NCI-H524 treated with DMSO at 0.1 percent for 48 hours (cell line): ENCODE data around the gene DHRSX.
"Not testable (repeated sequence)": the region's sequence is repeated elsewhere in the genome, so short reads cannot be mapped to it uniquely, and the experiment has no call there.

Source experiments
- DNase-seq: peaks from one replicate; lab custom pipeline; 2025; lab: John Stamatoyannopoulos, UW

DHRSX gene

DNA sequence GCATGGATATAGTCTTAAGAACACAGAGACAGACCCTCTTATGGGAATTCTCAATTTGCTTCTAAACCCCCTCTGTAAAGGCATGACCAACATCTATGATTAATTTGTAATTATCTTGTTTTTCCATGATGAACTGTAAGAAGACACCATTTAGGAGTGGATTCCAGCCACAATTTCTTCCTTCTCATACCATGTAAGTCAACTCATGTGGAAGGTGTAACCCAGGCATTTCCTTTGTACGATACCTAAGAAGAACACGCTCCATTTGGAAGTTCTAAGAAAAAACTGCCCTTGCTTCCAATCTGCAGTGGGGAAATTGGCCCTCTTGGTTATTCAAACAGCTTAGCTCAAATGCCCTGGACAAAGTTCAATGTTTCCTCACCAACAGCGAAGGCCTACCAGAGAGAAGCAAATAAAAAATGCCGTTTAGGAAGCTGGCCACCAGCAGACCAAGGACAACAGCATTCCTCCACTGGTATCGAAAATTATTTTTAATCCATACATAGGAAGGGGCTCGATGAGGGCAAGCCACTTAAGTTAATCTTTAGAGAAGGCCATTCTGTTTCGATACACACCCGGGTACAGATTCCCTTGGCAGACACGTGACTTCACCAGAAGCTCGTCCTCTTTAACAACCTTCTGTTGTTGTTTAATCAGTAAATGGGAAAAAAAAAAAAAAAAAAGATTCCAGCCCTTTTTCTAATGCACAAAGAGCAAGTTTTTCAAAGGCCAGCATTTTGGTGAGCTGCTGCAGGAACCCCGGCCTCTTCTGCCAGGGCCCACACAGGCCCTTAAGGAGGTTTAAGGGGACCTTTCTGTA is 2.6 kb downstream of the DHRSX start:
- DNase-seq: no peak

DNA sequence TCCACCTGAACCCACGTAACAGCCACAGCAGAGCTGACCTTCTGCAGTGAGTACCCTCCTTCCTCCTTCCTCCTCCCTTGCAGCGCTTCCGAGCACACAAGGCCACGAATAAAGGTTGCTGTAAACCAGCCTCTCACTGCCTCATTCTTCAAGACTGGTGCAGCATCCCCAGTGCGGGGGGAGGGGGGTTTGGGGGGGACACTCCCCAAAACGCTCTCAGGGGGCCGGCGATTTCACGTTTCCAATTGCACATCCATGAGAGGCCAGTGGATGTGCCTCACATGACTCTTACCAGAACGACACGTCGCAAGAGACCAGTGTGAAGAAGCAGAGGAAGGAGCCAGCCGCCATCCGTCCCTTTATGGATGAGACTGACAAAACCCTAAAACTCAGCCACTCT is 5.2 kb downstream of the DHRSX start:
- DNase-seq: no peak

GRCh38 chrX:2492531-2493218 is 8.1 kb downstream of the DHRSX start:
- DNase-seq: no peak

DNA sequence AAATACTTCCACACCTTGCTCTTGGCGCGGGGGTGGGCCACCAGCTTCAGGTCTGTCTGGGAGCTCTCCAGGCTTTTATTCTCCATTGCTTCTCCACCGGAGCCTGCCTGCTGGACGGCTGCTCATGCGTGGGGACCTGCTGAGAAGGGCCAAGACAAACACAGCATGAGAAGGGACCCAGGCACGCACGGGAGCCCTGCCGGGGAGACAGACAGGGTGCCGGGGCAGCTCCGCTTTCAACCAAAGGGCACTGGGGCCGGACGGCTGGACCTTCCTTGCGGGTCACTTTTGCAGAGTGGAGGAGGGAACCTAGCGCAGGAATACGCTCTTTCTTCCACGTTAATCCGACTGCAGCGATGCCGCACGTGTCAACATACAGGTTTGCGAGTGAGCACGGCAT is 10.1 kb downstream of the DHRSX start:
- DNase-seq: no peak

GRCh38 chrX:2489446-2490445 is 11.0 kb downstream of the DHRSX start:
- DNase-seq: no peak

- DNase-seq: no peak
These were observed 12.0 kb downstream of the DHRSX start for GRCh38 chrX:2488621-2489285.

DNA sequence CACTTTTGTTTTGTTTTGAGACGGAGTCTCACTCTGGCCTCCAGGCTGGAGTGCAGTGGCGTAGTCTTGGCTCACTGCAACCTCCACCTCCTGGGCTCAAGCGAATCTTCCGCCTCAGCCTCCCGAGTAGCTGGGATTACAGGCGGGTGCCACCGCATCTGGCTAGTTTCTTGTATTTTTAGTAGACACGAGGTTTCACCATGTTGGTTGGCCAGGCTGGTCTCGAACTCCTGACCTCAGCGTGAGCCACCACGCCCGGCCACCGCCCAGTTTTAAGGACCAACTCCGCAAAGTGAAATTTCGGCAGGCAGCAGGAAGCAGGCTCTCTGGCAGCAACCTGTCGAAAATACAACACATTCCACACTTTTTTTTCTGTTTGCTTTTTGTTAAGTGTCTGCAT is 13.4 kb downstream of the DHRSX start:
- no peak for DNase-seq

DNA sequence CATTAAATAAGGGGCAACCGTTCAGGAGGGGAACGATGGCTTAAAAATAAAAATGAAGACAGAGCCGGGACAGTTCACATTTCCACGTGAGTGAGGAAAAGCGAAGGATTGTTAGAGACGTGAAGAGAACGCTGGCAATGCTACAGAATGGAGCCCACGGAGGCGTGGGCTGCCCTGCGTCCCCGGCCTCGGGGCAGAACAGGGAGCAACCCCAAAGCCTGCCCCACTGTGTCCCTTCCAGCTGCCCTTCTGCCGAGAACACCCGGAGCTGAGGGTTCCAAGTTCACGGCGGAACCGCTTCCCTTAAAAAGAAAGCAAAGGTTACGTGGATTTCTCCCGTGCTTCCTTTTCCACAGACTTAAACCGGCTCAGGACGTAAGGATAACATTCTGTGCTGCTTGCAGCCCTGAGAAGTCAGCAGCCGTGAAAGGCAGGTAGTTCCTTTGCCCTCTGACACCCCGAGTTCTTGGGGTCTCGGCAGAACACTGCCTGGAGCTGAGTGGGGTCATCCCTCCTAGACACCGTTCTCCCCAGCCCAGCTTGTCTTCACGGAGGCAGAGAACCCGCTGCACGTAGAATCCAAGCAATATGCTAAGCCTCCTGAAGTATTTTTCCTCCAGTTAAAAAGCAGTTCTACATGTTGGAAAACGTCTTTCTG is 14.2 kb downstream of the DHRSX start:
- DNase-seq: no peak

DNA sequence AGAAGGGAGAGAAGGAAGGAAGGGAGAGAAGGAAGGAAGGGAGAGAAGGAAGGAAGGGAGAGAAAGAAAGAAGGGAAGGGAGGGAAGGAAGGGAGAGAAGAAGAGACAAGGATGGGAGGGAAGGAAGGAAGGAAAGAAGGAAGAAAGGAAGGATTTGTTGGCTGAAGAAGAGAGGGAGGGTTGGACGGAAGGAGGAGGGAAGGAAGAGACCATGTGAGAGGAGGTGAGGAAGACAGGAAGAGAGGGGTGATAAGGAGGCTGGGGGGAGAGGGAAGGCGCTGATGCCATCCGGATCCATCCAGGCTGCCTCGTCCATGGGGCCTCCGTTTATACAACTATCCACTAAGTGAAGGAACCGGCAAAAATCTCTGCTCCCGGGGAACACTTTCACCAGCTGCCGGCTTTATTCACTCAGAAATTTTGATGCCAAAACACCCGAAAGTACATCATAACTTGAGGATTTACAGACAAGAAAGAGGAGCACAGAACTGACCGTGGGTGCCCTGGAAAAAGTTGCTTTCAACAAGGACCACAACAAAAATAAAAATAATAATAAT is 14.9 kb downstream of the DHRSX start:
- no peak for DNase-seq

GRCh38 chrX:2484721-2485648 is 15.8 kb downstream of the DHRSX start:
- DNase-seq: no peak

GRCh38 chrX:2484256-2484655 is 16.5 kb downstream of the DHRSX start:
- DNase-seq: no peak

DNA sequence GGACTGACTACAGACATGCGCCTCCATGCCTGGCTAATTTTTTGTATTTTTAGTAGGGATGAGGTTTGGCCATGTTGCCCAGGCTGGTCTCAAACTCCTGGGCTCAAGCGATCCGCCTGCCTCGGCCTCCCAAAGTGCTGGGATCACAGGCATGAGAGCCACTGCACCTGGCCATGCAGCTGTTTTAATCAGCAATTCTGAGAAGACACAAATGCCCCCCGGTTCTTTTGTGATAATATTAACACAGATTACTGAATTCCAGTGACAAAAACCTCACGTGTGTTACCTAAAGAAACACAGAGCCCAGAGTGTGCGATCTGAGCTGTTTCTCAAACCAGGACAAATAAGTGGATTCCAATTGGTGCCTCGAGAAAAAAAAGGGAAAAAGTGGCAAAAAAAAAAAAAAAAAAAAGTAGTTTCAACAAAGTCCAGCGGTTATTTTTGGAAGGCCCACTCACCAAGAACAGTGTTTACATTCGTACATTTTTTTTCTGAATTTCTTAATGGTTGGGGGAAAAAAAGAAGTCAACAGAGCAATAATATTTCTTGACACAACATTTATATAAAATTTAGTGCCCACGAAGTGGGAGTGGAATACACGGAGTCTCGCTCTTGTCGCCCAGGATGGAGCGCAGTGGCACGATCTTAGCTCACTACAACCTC is 17.2 kb downstream of the DHRSX start:
- no peak for DNase-seq

- DNase-seq: not testable (repeated sequence)
These were observed 19.2 kb downstream of the DHRSX start for GRCh38 chrX:2481597-2481996.

DNA sequence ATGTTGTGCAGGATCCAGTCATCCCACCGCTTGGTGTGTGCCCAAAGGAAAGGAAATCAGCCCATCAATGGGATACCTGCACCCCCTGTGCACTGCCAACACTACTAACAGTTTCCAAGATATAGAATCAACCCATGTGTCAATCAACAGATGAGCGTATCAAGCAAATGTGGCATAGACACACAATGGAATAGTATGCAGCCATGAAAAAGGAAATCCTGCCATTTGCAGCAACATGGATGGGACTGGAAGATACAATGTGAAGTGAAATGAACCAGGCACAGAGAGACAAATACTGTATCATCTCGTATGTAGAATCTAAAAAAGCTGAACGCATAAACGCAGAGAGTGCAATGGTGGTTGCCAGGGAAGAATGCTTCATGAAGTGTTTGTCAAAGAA is 20.8 kb downstream of the DHRSX start:
- not testable (repeated sequence) for DNase-seq

DNA sequence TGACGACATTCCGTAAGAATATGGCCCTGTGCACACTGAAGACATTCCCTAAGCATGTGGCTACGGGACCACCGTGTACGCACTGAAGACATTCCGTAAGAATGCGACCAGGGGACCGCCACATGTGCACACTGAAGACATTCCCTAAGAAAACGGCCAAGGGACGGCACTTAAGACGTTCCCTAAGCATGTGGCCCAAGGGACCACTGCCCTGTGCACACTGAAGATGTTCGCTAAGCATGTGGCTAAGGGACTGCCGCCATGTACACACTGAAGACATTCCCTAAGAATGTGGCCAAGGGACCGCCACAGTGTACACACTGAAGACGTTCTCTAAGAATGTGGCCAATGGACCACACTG is 21.4 kb downstream of the DHRSX start:
- no peak for DNase-seq

DNA sequence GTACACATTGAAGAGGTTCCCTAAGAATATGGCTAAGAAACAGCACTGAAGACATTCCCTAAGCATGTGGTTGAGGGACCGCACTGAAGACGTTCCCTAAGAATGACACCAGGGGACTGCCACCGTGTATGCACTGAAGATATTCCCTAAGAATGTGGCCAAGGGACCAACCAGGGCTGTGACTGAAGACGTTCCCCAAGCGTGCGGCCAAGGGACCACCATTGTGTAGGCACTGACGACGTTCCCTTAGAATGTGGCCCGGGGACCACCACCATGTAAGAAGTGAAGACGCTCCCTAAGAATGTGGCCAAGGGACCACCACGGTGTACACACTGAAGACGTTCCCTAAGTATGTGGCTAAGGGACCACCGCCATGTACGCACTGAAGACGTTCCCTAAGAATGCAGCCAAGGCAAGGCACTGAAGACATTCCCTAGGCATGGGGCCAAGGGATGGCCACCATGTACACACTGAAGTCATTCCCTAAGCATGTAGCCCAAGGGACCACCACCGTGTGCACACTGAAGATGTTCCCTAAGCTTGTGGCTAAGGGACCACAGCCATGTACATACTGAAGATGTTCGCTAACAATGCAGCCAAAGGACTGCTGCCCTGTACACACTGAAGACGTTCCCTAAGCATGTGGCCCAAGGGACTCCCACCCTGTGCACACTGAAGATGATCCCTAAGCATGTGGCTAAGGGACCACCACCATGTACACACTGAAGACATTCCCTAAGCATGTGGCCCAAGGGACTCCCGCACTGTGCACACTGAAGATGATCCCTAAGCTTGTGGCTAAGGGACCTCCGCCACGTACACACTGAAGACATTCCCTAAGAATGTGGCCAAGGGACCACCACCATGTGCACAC is 22.0 kb downstream of the DHRSX start:
- no peak for DNase-seq

GRCh38 chrX:2477313-2477712 is 23.5 kb downstream of the DHRSX start:
- not testable (repeated sequence) for DNase-seq

- DNase-seq: no peak
These were observed 25.6 kb downstream of the DHRSX start for GRCh38 chrX:2474963-2475726.
